Measurements from ENCODE around the gene CLCN6.

GRCh38 chr1:11872545-11872944 lies 66.6 kb downstream of the CLCN6 start:
- no peak for TF ChIP-seq POLR2A (IDR thresholded peaks at IDR 0.05)
- TF ChIP-seq CTCF (IDR thresholded peaks at IDR 0.05): no peak

All from body of pancreas (tissue), 4 donors.